ENCODE results near the gene GART.
A peak's percentile ranks its signal among the peaks of the same experiment; 100 is the strongest.
"Not testable (repeated sequence)": the region's sequence is repeated elsewhere in the genome, so short reads cannot be mapped to it uniquely, and the experiment has no call there.

Gene GART

DNA sequence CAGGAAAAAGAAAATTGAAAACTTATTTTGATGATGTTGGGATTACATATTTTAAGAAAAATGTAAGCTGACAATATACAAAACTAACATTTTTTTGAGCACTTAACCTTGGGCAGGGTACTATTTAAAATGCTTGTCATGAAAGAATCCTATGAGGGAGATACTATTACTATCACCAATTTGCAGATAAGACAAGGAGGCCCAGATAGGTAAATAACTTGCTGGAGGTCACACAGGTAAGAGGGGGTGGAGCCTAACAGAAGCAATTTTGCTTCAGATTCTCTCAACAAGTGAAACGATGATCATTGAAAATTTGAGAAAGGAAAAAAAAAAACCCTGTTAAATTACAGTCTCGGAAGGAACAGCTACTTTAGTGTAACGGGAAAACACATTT lies 1.2 kb downstream of the GART start:
- H3K9ac ChIP-seq (ENCODE audit: low read depth, low read length), result peak overlapping the region; percentile 98
- no peaks in the 10 kb centered on the region for H3K9me3 ChIP-seq (replicated peaks; ENCODE audit: low read length)
- H3K4me1 ChIP-seq (ENCODE audit: control insufficient read depth, insufficient read depth, low read length), result peaks cover 19% of the 10 kb centered on the region
- H3K4me3 ChIP-seq (ENCODE audit: low read length), result peak overlapping the region; percentile 81
- peak overlapping the region; percentile 89 for H3K4me2 ChIP-seq (ENCODE audit: low read length)
- H3K27me3 ChIP-seq (ENCODE audit: control insufficient read depth, insufficient read depth, low read length), result no peaks in the 10 kb centered on the region
- peaks cover 28% of the 10 kb centered on the region for H3K36me3 ChIP-seq (ENCODE audit: insufficient read depth, low read length)

DNA sequence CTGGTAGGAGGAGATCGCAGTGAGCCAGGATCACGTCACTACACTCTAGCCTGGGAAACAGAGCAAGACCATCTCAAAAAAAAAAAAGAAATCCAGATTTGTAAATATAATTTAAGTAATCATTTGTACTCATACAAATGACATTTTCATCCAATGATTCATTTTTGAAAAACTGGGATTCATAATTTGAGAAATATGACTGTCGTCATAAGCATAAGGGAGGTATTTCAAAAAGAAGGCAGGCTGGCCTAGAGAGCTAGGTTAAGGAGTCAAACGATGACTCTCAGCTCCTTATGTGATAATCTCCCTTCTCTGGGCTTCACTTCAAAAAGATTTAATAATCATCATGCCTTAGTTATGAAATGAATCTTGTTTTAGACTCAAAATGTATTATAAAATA lies 2.3 kb downstream of the GART start:
- no peak overlapping the region for H3K4me3 ChIP-seq (ENCODE audit: low read length)
- no peaks in the 10 kb centered on the region for H3K9me3 ChIP-seq (replicated peaks; ENCODE audit: low read length)
- H3K4me1 ChIP-seq (ENCODE audit: control insufficient read depth, insufficient read depth, low read length), result peaks cover 13% of the 10 kb centered on the region
- no peak overlapping the region for H3K4me2 ChIP-seq (ENCODE audit: low read length)
- H3K9ac ChIP-seq (ENCODE audit: low read depth, low read length), result peak overlapping the region; percentile 98
- H3K36me3 ChIP-seq (ENCODE audit: insufficient read depth, low read length), result peaks cover 35% of the 10 kb centered on the region
- H3K27me3 ChIP-seq (ENCODE audit: control insufficient read depth, insufficient read depth, low read length), result no peaks in the 10 kb centered on the region

DNA sequence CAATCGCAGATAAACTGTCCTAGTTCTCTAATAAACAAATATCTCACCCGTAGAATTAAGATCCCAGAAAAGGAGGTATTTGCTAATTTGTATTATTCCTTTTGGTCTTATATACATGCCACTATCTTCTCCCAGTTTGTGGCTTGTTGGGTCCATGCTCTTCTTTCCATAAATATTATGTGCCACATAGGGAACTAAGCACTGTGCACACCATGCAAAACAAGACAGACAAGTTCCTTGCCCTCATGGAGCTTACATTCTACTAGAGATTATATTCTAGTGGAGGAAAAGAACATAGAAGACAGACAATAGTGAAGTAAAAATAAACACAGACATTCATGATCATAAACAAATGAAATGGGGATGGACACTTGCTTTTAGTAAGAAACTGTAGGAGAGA lies 4.7 kb downstream of the GART start:
- H3K9ac ChIP-seq (ENCODE audit: low read depth, low read length), result no peak overlapping the region
- H3K27me3 ChIP-seq (ENCODE audit: control insufficient read depth, insufficient read depth, low read length), result no peaks in the 10 kb centered on the region
- peaks cover 56% of the 10 kb centered on the region for H3K36me3 ChIP-seq (ENCODE audit: insufficient read depth, low read length)
- H3K4me3 ChIP-seq (ENCODE audit: low read length), result no peak overlapping the region
- no peaks in the 10 kb centered on the region for H3K9me3 ChIP-seq (replicated peaks; ENCODE audit: low read length)
- peaks cover 13% of the 10 kb centered on the region for H3K4me1 ChIP-seq (ENCODE audit: control insufficient read depth, insufficient read depth, low read length)
- H3K4me2 ChIP-seq (ENCODE audit: low read length), result no peak overlapping the region

DNA sequence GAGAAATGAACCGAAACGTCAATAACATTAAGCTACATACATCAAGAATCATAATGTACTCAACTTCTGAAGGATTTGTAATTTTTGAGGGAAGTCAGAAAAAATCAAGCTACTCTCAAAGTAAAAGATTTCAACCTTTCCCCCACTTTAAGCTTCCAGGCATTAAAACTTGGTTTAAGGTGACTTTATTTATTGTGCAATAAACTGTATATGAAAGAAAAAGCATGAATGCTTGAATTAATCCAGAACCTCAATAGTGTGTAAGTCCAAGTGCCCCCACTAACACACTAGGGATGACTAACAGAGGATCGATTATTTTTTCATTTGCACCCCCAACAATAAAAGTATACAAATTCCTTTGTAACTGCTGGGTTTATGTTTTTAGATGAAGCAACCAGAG lies 10.9 kb downstream of the GART start:
- Histone ChIP-seq H3K36me3 (ENCODE audit: insufficient read depth, low read length) (peaks cover 80% of the 10 kb centered on the region), H3K9ac (ENCODE audit: low read depth, low read length) (no peak overlapping the region), H3K4me3 (ENCODE audit: low read length) (no peak overlapping the region), H3K9me3 (replicated peaks; ENCODE audit: low read length) (no peaks in the 10 kb centered on the region), H3K27me3 (ENCODE audit: control insufficient read depth, insufficient read depth, low read length) (no peaks in the 10 kb centered on the region), H3K4me2 (ENCODE audit: low read length) (no peak overlapping the region), H3K4me1 (ENCODE audit: control insufficient read depth, insufficient read depth, low read length) (no peaks in the 10 kb centered on the region)

DNA sequence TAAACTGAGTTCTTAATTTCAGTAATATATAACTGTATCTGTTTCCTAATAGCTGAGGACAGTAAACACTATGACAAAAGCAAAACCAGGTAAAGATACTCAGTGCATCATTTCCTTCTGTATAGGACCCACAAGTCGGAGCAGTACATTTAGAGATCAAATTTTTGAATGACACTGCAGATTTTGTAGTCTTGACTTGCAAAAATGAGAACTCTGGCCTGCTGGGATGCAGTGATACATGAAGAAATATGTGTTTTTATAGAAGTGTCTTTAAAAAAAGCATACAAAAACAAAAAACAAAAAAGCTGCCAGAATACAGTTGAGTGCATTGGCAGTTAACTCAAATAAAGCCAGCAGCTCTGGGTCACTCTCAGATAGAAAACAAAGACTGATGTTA lies 19.0 kb downstream of the GART start:
- H3K9ac ChIP-seq (ENCODE audit: low read depth, low read length), result no peak overlapping the region
- H3K4me3 ChIP-seq (ENCODE audit: low read length), result no peak overlapping the region
- H3K36me3 ChIP-seq (ENCODE audit: insufficient read depth, low read length), result peaks cover 49% of the 10 kb centered on the region
- H3K4me1 ChIP-seq (ENCODE audit: control insufficient read depth, insufficient read depth, low read length), result no peaks in the 10 kb centered on the region
- H3K9me3 ChIP-seq (replicated peaks; ENCODE audit: low read length), result no peaks in the 10 kb centered on the region
- H3K27me3 ChIP-seq (ENCODE audit: control insufficient read depth, insufficient read depth, low read length), result no peaks in the 10 kb centered on the region
- H3K4me2 ChIP-seq (ENCODE audit: low read length), result no peak overlapping the region

DNA sequence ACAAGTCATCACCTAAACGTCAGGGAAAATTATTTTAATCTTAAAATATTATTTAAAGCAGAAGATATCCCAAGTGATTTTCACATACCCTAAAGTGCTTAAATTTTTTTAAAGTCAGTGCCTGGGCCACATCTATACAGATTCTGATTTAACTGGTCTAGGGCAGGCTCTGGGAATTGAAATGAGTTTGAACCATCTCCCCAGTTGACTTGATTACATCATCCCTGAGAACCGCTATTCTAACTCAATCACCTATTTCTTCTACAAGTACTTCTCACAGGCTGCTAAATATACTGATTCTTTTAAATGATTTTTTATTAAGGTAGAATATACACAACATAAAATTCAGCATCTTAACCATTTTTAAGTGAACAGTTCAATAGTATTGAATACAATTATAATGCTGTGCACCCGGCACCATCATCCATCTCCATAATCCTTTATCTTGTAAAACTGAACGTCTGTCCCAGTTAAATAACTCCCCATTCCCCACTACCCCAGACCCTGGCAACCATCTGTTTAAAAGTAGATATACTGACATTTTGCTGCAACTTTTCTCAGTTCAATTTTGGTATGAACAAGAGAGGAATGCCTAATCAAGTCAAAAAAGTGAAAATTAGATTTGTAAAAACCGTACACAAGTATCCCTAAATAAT lies 19.5 kb downstream of the GART start:
- H3K4me3 ChIP-seq (ENCODE audit: low read length), result no peak overlapping the region
- H3K9me3 ChIP-seq (replicated peaks; ENCODE audit: low read length), result no peaks in the 10 kb centered on the region
- H3K4me2 ChIP-seq (ENCODE audit: low read length), result no peak overlapping the region
- H3K4me1 ChIP-seq (ENCODE audit: control insufficient read depth, insufficient read depth, low read length), result no peaks in the 10 kb centered on the region
- H3K9ac ChIP-seq (ENCODE audit: low read depth, low read length), result no peak overlapping the region
- H3K27me3 ChIP-seq (ENCODE audit: control insufficient read depth, insufficient read depth, low read length), result no peaks in the 10 kb centered on the region
- peaks cover 48% of the 10 kb centered on the region for H3K36me3 ChIP-seq (ENCODE audit: insufficient read depth, low read length)

DNA sequence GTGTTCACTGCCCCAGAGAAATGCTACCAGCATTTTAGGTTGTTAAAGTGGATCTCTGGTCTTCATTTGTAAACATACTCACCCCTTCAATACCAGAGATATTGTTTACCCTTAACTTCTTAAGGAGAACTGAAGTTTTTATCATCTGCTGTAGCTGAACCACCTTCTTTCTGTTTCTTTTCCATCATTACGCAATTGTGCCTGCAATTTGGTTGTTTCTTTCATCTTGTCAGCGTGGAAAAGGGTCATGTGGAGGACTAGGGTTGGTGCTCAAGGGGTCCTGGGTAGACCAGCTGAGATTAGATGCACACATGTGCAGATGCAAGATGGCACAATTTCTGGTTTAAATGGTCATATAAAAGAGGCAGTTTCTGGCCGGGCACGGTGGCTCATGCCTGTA lies 23.0 kb downstream of the GART start:
- no peaks in the 10 kb centered on the region for H3K9me3 ChIP-seq (replicated peaks; ENCODE audit: low read length)
- peaks cover 48% of the 10 kb centered on the region for H3K36me3 ChIP-seq (ENCODE audit: insufficient read depth, low read length)
- no peaks in the 10 kb centered on the region for H3K27me3 ChIP-seq (ENCODE audit: control insufficient read depth, insufficient read depth, low read length)
- H3K9ac ChIP-seq (ENCODE audit: low read depth, low read length), result no peak overlapping the region
- H3K4me1 ChIP-seq (ENCODE audit: control insufficient read depth, insufficient read depth, low read length), result no peaks in the 10 kb centered on the region
- no peak overlapping the region for H3K4me3 ChIP-seq (ENCODE audit: low read length)
- H3K4me2 ChIP-seq (ENCODE audit: low read length), result no peak overlapping the region

DNA sequence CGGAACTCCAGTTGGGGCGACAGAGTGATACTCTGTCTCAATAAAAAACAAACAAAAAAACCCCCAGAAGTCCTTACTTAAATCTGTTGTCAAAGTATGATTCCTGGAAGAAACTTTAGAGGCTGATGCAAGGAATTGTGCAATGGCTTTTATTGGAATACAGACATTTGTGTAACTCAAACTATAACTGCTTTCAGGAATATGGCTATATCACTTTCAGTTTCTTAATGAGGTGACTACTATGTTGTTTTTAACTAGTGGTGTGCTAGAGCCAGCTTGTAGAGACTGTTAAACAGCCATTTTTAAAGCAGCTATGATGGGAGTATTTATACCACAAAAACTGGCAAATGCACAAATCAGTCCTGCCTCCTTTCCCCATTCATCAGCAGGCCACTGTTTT lies 27.7 kb downstream of the GART start:
- H3K4me2 ChIP-seq (ENCODE audit: low read length), result no peak overlapping the region
- H3K9me3 ChIP-seq (replicated peaks; ENCODE audit: low read length), result no peaks in the 10 kb centered on the region
- H3K36me3 ChIP-seq (ENCODE audit: insufficient read depth, low read length), result peaks cover 63% of the 10 kb centered on the region
- no peak overlapping the region for H3K4me3 ChIP-seq (ENCODE audit: low read length)
- no peaks in the 10 kb centered on the region for H3K27me3 ChIP-seq (ENCODE audit: control insufficient read depth, insufficient read depth, low read length)
- H3K4me1 ChIP-seq (ENCODE audit: control insufficient read depth, insufficient read depth, low read length), result no peaks in the 10 kb centered on the region
- no peak overlapping the region for H3K9ac ChIP-seq (ENCODE audit: low read depth, low read length)

DNA sequence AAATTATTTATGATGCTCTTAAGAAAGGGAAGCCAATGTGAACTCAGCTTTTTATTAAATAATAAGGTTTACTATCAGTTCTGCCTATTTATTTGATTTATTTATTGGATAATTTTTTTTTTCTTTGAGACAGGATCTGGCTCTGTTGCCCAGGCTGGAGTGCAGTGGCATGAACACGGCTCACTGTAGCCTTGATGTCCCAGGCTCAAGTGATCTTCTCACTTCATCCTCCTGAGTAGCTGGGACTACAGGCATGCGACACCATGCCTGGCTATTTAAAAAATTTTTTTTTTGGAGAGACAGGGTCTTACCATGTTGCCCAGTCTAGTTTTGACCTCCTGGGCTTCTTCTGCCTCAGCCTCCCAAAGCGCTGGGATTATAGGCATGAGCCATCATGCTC lies 29.4 kb downstream of the GART start:
- H3K4me1 ChIP-seq (ENCODE audit: control insufficient read depth, insufficient read depth, low read length), result no peaks in the 10 kb centered on the region
- no peaks in the 10 kb centered on the region for H3K9me3 ChIP-seq (replicated peaks; ENCODE audit: low read length)
- H3K4me3 ChIP-seq (ENCODE audit: low read length), result no peak overlapping the region
- peaks cover 56% of the 10 kb centered on the region for H3K36me3 ChIP-seq (ENCODE audit: insufficient read depth, low read length)
- no peaks in the 10 kb centered on the region for H3K27me3 ChIP-seq (ENCODE audit: control insufficient read depth, insufficient read depth, low read length)
- no peak overlapping the region for H3K4me2 ChIP-seq (ENCODE audit: low read length)
- H3K9ac ChIP-seq (ENCODE audit: low read depth, low read length), result no peak overlapping the region

DNA sequence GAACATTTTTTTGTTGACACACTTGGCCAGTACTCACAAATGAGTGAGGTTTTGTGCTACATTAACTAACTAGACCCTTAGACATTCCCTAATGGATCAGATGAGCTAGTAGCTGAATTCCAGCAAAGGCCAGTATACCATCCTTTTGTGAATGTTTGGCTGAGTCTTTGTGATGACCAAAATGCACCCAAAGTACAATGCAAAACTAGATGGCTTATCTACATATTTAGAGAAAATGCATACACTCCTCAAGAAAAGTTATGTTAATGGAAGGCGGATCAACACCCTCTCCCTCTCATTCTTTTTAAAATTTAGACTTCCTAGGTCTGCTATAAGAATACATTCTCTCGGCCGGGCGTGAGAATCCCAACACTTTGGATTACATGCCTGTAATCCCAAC lies 30.3 kb downstream of the GART start:
- Histone ChIP-seq H3K9ac (ENCODE audit: low read depth, low read length) (no peak overlapping the region), H3K27me3 (ENCODE audit: control insufficient read depth, insufficient read depth, low read length) (no peaks in the 10 kb centered on the region), H3K4me1 (ENCODE audit: control insufficient read depth, insufficient read depth, low read length) (no peaks in the 10 kb centered on the region), H3K9me3 (replicated peaks; ENCODE audit: low read length) (no peaks in the 10 kb centered on the region), H3K36me3 (ENCODE audit: insufficient read depth, low read length) (peaks cover 50% of the 10 kb centered on the region), H3K4me3 (ENCODE audit: low read length) (no peak overlapping the region), H3K4me2 (ENCODE audit: low read length) (no peak overlapping the region)

DNA sequence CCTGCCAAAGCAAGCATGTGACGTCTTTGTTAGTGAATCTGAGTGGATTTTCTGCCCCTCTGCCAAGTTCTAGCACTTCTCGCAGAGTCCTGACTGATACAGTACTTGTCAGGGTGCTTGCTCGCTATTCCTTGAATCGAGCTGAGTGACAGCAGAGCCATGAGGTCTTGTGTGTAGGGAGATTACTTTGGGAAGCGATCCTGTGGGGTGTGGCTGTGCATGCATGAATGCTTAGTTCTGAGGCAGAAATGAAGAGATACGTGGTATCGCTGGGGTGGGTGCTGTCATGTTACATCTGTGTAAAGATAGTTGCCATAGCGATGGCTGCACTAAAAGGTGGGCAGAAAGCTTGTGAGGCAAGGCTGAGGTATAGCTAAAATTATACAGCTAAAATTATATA lies 31.1 kb downstream of the GART start:
- H3K4me3 ChIP-seq (ENCODE audit: low read length), result no peak overlapping the region
- H3K36me3 ChIP-seq (ENCODE audit: insufficient read depth, low read length), result peaks cover 44% of the 10 kb centered on the region
- H3K27me3 ChIP-seq (ENCODE audit: control insufficient read depth, insufficient read depth, low read length), result no peaks in the 10 kb centered on the region
- H3K4me1 ChIP-seq (ENCODE audit: control insufficient read depth, insufficient read depth, low read length), result no peaks in the 10 kb centered on the region
- H3K4me2 ChIP-seq (ENCODE audit: low read length), result no peak overlapping the region
- no peak overlapping the region for H3K9ac ChIP-seq (ENCODE audit: low read depth, low read length)
- H3K9me3 ChIP-seq (replicated peaks; ENCODE audit: low read length), result no peaks in the 10 kb centered on the region

DNA sequence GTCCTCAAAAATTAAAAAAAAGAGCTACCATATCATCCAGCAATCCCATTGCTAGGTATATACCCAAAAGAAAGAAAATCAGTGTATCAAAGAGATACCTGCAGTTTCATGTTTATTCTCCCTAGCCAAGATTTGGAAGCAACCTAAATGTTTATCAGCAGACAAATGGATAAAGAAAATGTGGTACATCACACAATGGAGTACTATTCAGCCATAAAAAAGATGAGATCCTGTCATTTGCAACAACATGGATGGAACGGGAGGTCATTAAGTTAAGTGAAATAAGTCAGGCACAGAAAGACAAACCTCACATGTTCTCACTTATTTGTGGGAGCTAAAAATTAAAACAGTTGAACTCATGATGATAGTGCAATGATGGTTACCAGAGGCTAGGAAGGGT lies 34.9 kb downstream of the GART start:
- not testable (repeated sequence) for H3K9me3 ChIP-seq (replicated peaks; ENCODE audit: low read length); H3K9ac ChIP-seq (ENCODE audit: low read depth, low read length); H3K4me2 ChIP-seq (ENCODE audit: low read length); H3K27me3 ChIP-seq (ENCODE audit: control insufficient read depth, insufficient read depth, low read length); H3K4me1 ChIP-seq (ENCODE audit: control insufficient read depth, insufficient read depth, low read length); H3K4me3 ChIP-seq (ENCODE audit: low read length)
- H3K36me3 ChIP-seq (ENCODE audit: insufficient read depth, low read length), result peaks cover 31% of the 10 kb centered on the region

Data from skeletal muscle satellite cell (primary cell).